ENCODE results near the gene MRPL21. TPM values are rescaled to one million over a fixed set of nuclear protein-coding genes. Genes with fewer than 3 reads are reported as not detected.
"Not testable (repeated sequence)": the region's sequence is repeated elsewhere in the genome, so short reads cannot be mapped to it uniquely, and the experiment has no call there.

MRPL21 gene
- total RNA-seq, 1 experiment from 2014 or later: 59.0 TPM

DNA sequence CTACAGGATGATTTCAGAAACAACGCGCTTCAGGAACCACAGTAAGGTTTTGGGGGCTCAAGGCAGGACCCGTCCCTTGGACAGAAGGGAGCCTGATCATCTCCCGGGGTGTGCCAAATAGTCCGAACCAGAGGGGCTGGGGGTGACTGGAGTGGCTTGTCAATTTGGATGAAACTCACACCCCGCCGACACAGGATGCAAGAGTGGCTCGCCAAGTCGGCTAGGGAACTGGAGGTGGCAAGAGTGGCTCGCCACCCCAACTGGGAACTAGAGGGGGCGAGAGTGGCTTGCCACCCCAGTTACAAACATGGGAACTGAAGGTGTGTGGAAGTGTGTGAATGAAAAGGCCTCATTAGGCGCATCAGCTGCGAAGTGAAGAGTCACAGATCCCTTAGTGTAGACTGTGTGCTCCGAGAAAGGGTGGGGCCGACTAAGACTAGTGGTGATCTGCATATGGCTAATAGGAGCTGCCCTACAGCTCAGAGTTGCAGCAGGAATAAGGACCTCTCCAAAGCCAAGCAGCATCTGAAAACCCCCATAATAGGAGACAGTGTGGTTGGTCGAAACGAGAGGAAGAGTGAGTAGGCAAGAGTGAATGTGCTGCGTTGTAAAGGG, 35.3 kb downstream of the MRPL21 start:
- no peak for DNase-seq (ENCODE audit: low read depth)

DNA sequence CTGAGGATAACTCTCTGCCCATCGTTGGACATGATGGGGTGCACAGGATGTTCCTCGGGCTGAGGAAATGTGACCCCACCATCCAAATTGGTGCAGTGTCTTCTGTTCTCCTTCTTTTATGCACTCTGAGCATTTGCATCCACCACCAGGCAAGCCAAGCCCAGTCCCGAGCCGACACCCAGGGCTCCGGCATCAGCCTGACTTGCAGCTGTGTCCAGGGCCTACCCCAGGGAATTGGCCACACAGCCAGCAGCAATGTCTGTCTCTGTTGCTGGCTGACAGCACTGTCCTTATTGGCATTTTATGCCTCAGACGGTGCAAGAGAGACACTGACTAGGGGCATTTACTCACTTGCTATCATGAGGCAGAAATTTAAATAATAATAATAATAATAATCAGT, 36.6 kb downstream of the MRPL21 start:
- DNase-seq (ENCODE audit: low read depth): no peak

DNA sequence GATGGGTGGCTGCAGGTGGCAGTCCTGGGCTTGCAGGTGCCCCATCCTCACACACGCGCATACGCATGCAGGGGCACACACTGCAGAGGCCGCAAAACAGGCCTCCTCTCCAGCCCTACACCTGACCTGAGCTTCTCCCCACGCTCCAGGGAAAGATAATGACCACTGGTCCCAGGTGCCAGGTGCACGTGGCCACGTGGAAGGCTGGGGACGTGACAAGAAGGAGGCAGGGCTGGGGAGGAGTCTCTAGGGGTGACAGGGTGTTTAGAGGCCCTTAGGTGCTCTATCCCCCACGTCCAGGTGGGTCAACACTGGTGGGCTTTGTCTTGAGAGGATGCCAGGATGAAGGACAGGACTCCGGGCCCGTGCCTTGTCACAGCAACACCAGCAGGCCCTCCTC, 38.4 kb downstream of the MRPL21 start:
- DNase-seq (ENCODE audit: low read depth): no peak

DNA sequence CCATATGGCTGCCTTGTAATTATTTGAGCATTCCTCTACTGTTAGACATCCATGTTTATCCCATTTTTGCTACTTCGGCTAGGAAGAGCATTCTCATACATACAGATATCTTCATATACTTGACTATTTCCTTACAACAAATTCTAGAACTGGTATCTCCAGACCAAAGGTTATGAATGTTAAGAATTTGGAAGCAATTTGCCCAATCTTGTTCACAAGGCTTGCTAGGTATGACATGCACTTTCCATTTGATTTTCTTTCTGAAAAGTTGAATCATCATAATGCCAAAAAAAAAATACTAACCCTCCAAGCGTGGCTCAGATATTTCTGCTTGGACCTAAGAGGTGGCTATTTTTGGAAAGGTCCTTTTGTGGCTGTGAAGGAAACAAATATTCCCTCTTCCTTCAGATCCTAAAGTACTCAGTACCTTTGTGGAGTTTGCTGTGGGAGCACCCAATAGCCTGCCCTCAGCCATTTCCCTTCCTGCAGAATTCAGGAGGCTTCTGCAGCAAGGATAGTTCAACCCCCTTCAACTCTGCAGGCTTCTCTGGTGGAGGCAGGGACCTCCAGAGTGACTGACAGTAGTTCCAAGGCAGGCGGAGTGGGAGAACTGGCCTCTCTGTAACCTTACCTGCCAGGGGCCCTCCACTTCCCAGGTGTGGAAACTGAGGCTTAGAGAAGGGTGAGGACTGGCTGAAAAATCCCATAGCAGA, 39.9 kb downstream of the MRPL21 start:
- DNase-seq (ENCODE audit: low read depth): no peak

DNA sequence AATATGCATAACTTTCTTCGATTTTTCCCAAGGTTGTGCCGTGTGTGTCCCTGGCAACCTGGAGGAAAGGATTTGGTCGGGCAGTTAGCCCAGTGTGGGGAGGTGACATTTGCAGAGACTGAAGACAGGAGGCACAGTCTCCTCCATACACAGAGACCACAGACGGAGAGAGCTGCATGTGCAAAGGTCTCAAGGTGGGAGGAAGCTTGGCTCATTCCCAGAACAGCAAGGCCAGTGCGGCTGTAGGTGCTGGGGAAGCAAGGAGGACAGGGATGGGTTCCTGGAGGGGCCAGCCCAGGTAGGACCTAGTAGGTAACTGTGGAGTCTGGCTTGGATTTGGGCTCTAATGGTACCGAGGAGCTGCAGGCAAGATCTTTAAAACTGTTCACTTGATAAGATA, 41.2 kb downstream of the MRPL21 start:
- DNase-seq (ENCODE audit: low read depth): no peak

DNA sequence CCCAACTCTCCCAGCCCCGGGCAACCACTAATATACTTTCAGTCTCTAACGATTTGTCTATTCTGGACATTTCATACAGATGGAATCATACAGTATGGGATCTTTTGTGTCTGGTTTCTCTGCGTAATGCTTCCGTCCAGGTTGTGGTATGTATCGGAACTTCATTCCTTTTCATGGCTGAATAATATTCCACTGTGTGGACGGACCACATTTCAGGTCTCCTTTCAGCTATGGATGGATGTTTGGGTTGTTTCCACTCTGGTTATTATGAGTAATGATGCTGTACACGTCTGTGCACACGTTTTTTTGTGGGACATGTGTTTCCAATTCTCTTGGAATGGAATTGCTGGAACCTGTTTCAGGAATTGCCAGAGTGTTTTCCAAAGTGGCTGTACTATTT, 44.5 kb downstream of the MRPL21 start:
- DNase-seq (ENCODE audit: low read depth): no peak

DNA sequence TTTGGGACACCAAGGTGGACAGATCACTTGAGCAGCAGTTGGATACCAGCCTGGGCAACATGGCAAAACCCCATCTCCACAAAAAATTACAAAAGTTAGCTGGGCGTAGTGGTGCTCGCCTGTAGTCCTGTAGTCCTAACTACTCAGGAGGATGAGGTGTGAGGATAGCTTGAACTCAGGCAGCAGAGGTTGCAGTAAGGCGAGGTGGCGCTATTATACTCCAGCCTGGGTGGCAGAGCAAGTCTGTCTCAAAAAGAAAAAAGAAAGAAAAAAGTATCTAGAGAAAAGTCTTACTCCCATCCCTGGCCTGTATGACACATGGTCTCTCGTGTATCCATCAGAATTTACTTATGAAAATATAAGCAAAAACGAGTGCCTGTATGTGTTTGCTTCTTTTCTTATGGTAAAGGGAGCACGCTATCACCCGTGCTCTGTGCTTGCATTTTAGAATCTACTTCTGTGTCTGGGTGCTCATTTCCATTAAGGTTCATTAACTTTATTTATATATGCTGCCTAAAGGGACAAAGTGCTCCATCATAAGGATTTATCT, 46.5 kb downstream of the MRPL21 start:
- DNase-seq (ENCODE audit: low read depth): no peak

DNA sequence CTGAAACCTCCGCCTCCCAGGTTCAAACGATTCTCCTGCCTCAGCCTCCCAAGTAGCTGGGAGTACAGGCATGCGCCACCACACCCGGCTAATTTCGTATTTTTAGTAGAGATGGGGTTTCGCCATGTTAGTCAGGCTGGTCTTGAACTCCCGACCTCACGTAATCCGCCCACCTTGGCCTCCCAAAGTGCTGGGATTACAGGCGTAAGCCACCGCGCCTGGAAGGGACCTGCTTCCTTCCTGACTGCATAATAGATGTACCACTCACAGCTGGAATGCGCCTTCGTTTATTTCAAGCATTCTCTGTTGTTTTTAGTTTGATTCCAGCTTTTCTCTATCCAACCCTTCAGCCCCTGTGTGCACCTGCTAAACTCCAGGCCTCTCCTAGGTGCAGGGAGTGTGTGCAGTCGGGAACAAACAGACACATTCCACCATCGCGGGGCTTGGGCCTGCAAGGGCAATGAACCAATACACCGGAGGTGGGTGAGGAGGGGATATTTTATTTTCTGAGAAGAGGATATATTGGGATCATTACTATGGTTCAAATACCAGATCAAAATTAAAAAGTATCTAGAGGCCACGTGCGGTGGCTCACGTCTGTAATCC, 47.1 kb downstream of the MRPL21 start:
- not testable (repeated sequence) for DNase-seq (ENCODE audit: low read depth)

DNA sequence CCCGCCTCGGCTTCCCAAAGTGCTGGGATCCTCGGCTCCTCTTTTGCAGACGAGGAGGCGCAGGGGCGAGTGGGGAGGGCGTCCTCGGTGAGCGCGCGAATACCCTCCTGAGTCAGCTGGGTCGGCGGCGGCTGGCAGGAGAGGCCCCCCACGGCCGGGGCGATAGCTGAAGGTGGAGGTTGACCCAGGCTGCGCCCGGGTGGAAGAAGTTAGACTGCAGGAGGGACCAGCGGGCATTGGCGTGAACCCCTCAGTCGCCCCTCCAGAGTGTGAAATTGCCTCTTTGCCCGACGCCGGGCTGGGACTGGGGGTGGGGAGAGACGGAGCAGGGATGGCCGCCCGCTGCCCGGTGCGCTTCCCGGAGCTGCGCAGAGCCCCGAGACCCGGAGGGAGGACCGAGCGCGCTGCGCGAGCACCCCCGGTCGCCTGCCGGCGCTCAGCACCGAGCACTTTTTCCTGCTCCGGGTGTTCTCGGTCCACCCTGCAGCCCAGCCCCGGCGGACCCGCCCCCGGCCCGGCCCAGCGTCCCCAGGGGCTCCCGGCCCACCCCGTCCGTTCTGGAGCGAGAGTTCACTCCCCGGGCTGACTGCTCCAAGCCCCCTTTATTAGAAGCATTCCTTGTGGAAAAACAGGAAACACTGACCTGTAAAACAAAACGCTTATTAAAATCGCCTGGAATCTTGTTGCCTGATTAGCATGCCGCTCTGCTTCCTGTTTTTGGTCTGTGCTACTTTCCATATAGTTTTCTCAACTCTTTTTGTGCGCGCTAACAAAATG, 48.2 kb downstream of the MRPL21 start:
- no peak for DNase-seq (ENCODE audit: low read depth)

DNA sequence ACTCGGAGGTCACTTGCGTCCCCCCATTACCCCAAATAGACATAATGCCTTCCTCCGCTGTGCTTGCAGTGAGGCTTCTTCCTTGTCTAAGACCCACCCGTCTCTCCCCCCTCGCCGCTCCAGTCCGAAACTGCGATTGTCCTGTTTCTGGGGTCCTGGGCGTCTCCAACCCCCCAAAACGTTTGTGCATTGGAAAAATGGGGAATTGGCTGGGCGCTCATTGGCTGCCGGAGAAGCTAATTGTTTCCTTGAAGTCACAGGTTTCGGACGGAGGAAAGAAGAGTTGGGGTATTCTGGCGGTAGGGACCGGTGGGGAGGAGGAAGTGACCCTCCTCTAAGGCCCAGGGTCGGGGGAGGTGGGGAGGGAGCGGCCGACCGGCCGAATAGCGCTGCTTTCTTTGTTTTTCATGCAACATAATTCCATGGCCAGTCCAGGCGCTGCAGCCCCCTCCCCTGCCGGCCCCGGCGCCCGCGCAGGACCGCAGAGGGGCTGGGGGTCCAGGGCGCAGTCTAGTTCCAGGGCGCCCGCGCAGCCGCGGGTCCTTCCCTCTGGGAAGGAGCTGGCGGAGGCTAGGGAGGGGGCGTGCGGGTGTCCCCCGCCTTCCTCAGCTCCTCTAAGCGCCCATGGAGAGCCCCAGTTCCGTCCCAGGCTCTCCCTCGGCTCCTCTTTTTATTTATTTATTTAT, 49.2 kb downstream of the MRPL21 start:
- DNase-seq (ENCODE audit: low read depth): no peak

DNA sequence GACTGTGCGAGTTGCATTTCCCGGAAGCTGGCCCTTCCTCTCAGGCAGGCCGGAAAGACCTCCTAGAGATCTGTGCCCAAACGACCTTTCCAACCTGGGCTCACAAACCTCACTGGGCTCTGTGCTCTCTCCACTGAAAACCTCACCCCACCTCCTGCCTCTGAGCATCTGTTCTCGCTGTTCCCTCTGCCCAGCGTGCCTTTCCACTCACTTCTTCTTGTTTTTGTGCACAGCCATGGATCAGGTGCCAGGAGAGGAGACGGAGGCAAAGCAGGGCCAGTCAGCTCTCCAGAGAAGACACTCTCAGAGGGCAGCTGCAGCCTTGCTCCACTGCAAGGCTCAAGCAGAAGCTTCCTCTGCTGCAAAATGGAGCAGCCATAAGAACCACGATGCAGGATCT, 51.0 kb downstream of the MRPL21 start:
- no peak for DNase-seq (ENCODE audit: low read depth)

DNA sequence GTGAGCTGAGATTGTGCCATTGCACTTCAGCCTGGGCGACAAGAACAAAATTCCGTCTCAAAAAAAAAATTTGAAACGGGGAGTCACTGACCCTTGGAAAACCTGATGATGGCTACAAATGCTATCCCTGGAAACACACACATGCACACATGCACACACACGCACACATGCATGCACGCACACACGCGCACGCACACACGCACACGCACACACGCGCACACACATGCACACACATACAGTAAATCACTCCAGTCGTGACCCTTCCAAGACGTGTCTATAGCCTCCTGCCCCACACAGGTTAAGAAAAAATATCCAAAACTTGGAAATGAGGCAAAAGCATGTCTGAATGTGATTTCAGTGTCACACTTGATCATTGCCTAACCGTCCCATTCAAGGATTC, 55.2 kb downstream of the MRPL21 start:
- DNase-seq (ENCODE audit: low read depth): no peak

DNA sequence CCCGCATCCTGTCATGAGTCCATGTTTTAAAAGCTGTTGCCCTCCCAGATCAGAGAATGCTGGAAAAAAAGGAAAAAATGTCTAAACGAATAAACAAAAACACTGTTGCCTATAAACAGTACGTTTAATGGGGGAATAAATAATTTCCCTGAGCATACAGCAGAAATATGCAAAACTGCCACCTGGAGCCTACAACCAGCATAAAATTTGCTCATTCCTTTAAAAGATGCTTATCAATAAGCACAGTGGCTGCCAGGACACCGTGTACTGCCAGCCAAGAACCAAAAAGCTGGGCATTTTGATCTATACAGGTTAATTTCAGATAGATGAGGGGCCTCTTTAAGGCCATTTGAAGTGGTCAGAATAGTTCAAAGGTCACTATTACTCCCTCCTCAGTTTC, 56.2 kb downstream of the MRPL21 start:
- no peak for DNase-seq (ENCODE audit: low read depth)

DNA sequence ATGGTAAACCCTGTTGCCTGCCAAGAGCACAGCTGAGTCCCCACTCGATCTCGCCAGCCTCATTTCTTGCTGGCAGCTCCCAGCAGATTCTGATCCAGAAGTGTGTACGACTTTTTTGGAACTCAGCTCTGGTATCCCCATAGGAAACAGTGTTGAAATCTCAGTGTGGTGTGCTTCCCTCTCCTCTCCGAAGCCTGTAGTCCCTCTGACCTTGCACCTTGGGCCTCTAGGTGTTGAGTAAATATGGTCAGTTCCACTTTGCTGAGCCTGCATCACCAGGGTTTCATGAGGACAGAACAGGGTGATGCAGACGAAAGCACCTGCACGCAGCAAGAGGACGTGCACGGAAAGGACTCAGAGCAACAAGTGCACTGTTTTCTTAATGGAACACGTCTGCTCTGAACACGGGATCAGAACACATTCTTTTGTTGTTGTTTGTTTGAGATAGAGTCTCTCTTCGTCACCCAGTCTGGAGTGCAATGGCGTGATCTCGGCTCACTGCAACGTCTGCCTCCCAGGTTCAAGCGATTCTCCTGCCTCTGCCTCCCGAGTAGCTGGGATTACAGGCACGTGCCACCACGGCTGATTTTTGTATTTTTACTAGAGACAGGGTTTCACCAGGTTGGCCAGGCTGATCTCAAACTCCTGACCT, 58.2 kb downstream of the MRPL21 start:
- no peak for DNase-seq (ENCODE audit: low read depth)

DNA sequence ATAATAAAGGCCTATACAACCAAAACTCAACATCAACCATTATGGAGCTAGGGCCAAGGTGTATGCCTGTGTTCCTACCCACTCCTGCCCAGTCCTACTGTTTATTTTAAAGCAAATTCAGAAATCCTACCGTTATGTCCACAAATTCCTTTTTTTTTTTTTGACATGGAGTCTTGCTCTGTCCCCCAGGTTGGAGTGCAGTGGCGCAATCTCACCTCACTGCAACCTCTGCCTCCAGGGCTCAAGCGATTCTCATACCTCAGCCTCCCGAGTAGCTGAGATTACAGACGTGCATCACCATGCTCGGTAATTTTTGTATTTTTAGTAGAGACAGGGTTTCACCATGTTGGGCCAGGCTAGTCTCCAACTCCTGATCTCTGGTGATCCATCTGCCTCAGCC, 58.8 kb downstream of the MRPL21 start:
- DNase-seq (ENCODE audit: low read depth): no peak

DNA sequence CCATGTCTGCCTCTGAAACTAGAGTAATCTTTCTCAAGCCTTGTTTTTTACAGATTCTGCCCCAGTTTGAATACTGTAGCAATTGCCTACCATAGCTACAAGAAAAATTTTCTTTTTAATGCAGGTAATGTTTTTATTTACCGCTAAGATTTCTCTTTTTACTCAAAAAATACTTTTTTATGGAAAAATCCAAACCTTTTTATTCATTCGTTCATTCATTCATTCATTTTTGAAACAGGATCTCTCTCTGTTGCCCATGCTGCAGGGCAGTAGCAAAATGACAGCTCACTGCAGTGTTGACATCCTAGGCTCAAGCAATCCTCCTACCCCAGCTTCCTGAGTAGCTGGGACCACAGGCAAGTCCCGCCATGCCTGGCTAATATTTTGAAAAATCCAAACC, 59.3 kb downstream of the MRPL21 start:
- DNase-seq (ENCODE audit: low read depth): no peak

DNA sequence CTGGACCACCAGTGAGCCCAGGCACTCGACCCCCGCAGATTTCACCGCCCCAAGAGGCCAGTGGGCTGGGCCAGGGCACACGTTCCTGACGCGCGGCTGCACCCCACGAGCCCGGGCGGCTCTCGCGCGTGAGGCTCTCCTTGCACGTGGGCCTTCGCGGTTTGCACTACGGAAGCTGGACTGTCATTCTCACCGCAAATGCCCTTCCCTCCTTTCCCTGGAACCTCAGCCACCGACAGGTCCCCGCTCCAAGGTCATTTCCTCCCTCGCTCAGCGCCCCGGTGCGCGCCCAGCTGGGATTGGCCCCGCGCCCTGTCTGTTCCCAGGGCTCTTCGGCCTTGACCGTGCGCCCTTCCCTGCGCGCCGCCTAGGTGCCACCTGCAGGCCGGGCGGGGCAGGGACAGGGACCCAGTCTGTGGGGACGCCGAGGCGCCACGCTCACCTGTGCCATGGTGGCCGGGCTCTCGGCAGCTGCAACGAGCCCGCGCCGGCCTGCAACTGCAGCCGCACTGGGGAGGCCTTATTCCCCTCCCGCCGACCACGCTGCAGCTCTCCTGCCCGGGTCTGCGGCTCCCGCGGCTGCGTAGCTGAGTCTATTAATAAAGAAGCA, 59.8 kb downstream of the MRPL21 start:
- no peak for DNase-seq (ENCODE audit: low read depth)

DNA sequence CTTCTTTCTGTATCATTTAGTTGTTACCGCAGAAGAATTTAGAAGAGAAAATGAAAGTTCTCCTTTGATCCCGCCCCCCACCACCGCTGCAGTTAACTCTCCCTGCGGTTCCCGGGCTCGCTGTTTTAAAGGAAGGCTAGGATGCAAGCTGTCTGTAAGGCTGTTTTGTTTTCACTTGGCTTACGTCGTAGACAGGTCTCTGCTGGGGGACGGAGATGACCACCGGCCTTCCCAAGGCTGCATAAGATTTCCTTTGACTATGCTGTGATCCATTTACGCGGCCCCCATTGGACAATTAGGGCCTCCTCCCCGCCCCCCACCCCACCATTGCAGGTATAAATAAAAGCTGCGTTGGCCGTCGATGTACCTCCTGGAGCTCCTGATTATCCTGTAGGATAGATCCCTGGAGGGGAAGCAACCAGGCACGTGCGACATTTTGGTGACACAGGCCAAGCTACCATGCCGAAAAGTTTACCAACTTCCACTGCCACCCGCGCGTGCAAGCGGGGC, 60.5 kb downstream of the MRPL21 start:
- no peak for DNase-seq (ENCODE audit: low read depth)

DNA sequence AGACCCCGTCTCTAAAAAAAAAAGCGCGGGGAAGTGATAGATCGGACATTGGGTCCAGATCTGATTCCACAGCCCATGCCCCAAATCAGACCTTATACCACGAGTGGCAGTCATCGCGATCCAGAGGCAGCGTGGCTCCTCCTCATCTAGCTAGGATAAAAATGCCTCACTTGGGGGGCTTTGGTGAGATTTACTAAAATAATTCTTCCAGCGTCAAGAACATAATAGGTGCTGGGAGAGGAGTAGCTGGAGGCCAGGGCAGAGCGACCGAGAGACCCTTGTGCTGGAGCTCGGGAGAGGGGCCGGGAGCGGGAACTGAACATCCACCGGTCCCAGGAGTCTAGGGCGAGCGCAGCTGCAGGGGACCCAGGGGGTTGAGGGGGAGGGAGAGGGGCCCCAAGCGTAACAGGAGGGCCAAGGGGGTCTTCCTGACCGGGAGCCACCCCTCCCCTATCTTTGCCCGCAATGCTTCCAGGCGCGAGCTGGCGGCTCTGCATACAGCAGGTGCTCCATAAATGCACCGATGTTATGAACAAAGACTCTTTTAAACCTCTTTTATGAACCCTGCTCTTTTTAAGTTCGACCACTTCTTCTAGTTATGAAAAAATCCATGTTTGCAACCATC, 61.1 kb downstream of the MRPL21 start:
- no peak for DNase-seq (ENCODE audit: low read depth)

Data from LHCN-M2 (cell line).